C4-2B (cell line): Measurements from ENCODE around the gene SASS6.

Experiments
- ZFX ChIP-seq: fragments of 450-650 bp; IDR thresholded peaks from 2 replicates; pipeline ENCODE4 v1.6.1; 2017
- TF ChIP-seq, protein P1 (sequence below): fragments of 450-650 bp; conservative IDR thresholded peaks from 2 replicates; pipeline ENCODE4 v1.5.1; 2017; ENCODE audit warnings: mild to moderate bottlenecking

DNA sequence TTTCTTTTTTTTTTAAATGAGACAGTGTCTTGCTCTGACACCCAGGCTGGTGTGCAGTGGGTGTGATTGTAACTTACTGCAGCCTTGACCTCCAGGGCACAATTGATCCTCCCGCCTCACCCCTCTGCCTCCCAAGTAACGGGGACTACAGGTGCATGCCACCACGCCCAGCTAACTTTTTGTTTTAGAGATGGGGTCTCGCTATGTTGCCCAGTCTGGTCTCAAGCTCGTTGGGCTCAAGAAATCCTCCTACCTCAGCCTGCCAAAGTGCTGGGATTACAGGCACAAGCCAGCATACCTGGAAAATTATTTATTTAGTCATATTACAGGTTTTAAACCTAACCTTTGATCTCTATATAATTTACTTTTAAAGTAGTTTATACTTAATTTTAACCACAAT, 32.0 kb upstream of the SASS6 start:
- TF ChIP-seq, protein P1, sequence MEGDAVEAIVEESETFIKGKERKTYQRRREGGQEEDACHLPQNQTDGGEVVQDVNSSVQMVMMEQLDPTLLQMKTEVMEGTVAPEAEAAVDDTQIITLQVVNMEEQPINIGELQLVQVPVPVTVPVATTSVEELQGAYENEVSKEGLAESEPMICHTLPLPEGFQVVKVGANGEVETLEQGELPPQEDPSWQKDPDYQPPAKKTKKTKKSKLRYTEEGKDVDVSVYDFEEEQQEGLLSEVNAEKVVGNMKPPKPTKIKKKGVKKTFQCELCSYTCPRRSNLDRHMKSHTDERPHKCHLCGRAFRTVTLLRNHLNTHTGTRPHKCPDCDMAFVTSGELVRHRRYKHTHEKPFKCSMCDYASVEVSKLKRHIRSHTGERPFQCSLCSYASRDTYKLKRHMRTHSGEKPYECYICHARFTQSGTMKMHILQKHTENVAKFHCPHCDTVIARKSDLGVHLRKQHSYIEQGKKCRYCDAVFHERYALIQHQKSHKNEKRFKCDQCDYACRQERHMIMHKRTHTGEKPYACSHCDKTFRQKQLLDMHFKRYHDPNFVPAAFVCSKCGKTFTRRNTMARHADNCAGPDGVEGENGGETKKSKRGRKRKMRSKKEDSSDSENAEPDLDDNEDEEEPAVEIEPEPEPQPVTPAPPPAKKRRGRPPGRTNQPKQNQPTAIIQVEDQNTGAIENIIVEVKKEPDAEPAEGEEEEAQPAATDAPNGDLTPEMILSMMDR, result no peak
- TF ChIP-seq ZFX, result no peak
